Spleen (tissue), 11 donors: Measurements from ENCODE around the gene NCBP3. TPM values are rescaled to one million over a fixed set of nuclear protein-coding genes. Genes with fewer than 3 reads are reported as not detected.

Experiments used
- DNase-seq: peaks from one replicate; pipeline ENCODE4 v3.0.0-alpha.2; 2020
- H3K27ac ChIP-seq, 8 donors: fragments of 200-600 bp; sonication (generic) in 7 of 8; 1 replicate in 4 of 8; 2 replicates in 4 of 8; pipeline versions ENCODE4 v1.5.0 to v1.8.0; 2016 to 2021; ENCODE audit warnings: inconsistent platforms in 4 of 8, mild to moderate bottlenecking in 4 of 8, moderate library complexity in 1 of 8
- H3K27me3 ChIP-seq, 7 donors: fragments of 200-600 bp; sonication (generic) in 6 of 7; replicated peaks in 1 of 7; 1 replicate in 4 of 7; 2 replicates in 3 of 7; pipeline versions ENCODE4 v1.5.0 to v1.8.0; 2016 to 2021; ENCODE audit warnings: inconsistent platforms in 3 of 7, mild to moderate bottlenecking in 1 of 7
- H3K36me3 ChIP-seq, 6 donors: fragments of 200-600 bp; sonication (generic) in 5 of 6; 1 replicate in 4 of 6; 2 replicates in 2 of 6; pipeline versions ENCODE4 v1.5.0 to v1.8.0; 2016 to 2021; ENCODE audit warnings: inconsistent platforms in 2 of 6
- H3K4me1 ChIP-seq, 6 donors: fragments of 200-600 bp; sonication (generic) in 5 of 6; 1 replicate in 3 of 6; 2 replicates in 3 of 6; pipeline versions ENCODE4 v1.5.0 to v1.8.0; 2016 to 2021; ENCODE audit warnings: inconsistent platforms in 3 of 6
- H3K4me3 ChIP-seq, 8 donors: fragments of 200-600 bp; sonication (generic) in 7 of 8; 1 replicate in 4 of 8; 2 replicates in 4 of 8; pipeline versions ENCODE4 v1.5.0 to v1.8.0; 2016 to 2021; ENCODE audit warnings: inconsistent platforms in 4 of 8, mild to moderate bottlenecking in 4 of 8, moderate library complexity in 2 of 8
- H3K9me3 ChIP-seq, 8 donors: fragments of 200-600 bp; sonication (generic) in 7 of 8; 1 replicate in 4 of 8; 2 replicates in 4 of 8; pipeline versions ENCODE4 v1.5.0 to v1.8.0; 2016 to 2021; ENCODE audit warnings: inconsistent platforms in 4 of 8
- POLR2A ChIP-seq, 3 donors: fragments of 450-650 bp; IDR thresholded peaks; one replicate each; pipeline ENCODE4 v1.5.1; 2017; ENCODE audit warnings: antibody characterized with exemption in 3 of 3, mild to moderate bottlenecking in 1 of 3
- POLR2AphosphoS5 ChIP-seq, 3 donors: sonication (generic); formaldehyde crosslinking; IDR thresholded peaks; one replicate each; pipeline ENCODE4 v1.5.1; 2017; ENCODE audit warnings: antibody characterized with exemption in 3 of 3
- WGBS, 5 donors: extraction: QIAGEN DNeasy Blood & Tissue Kit in 3 of 5; methylation state at CpG; one replicate each; pipeline versions ENCODE4 v1.1.5 to v1.1.7; 2013 to 2018; 5-methylcytosine and 5-hydroxymethylcytosine counted together
- intact Hi-C: fragments of 100-400 bp; cut with DNase I; formaldehyde crosslinking; loops from one replicate; pipeline ENCODE4 v1.15.0; 2023; ENCODE audit warnings: low total_unique reads
- polyA plus RNA-seq, 3 donors: library from polyadenylated mRNA; stranded (reverse); fragments of 200-250 nt; gene quantifications; one replicate each; pipeline ENCODE4 v1.2.1, GENCODE V29; 2013
- total RNA-seq, 7 donors: library from RNA; depleted of rRNA in 3 of 7; stranded (reverse); fragments of >200 nt in 3 of 7; fragmentation: NEBNext Ultra II Directional in 4 of 7; extraction: Animal tissue kit (Norgen Biotek cat#: 25700) in 4 of 7; gene quantifications; one replicate each; pipeline versions ENCODE4 v1.1.0 to v1.2.1, GENCODE V29; 2016 to 2021
- TF ChIP-seq, protein P1 (sequence below), 11 experiments: fragments of 200-600 bp in 7 of 11; fragments of 450-650 bp in 4 of 11; sonication (generic) in 4 of 11; IDR thresholded peaks in 8 of 11; conservative IDR thresholded peaks in 3 of 11; 1 replicate in 7 of 11; 2 replicates in 4 of 11; pipeline versions ENCODE4 v1.4.0 to v1.8.0; 2016 to 2021; ENCODE audit warnings: antibody characterized with exemption in 11 of 11, inconsistent platforms in 4 of 11, mild to moderate bottlenecking in 1 of 11
- donor health status: healthy with polysubstance abuse.
- donor health status: DM: no; HTN: no; CAD: no; lungs with moderate emphysema.
- donor health status: DM: no; HTN: no; CAD: no.
- donor health status: Bipolar disorder and iron deficiency.
- donor health status: healthy.
- donor health status: DM: no; HTN: no; CAD: no.
- donor health status: DM: yes; HTN: yes; CAD: no.

The NCBP3 gene
- total and polyA plus RNA-seq, 10 donors = 13.0 to 43.9 (median 32.6) TPM

DNA sequence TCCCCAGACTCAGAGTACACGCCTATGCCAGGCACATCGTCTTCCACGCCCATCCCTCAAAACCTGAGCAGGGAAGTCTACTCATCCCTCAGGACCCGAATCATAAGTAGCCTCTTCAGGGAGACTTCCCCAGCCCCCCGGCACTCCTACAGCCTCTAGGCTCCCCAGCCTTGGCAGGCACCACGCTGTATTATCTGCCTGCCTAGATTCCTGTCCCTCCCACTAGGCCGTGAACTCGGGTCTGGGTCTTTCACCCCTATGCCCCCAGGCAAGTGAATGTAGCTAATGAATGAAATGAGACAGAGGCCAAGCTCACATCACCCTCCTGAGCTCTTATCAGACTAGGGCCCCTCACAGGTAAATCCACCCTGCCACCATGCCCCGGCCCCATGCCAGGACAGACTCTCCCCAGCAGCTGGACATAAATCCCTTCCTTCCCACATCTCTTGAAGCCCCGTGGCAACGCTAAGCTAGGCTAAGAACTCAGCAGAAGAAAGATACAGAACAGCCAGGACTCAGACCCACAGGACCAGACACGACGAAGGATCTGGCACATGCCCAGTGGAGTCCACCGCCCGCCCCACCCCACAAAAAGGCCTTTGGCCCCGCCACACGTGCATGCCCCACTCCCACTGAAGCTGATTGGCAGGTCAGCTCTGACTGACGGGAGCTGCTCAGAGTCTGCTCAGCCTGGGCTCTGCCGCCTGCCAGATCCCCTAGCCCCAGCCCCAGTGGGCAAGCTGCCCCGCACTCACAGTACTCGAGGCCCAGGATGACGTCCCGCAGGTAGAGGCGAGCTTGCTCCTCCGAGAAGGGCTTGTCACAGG, 33.8 kb upstream of the NCBP3 start:
- Histone ChIP-seq H3K4me3 (no peak overlapping the region), H3K27ac (no peak overlapping the region), H3K9me3 (no peaks in the 10 kb centered on the region), H3K27me3 (no peaks in the 10 kb centered on the region), H3K4me1 (no peaks in the 10 kb centered on the region), H3K36me3 (peaks cover 0 to 91% (median 5%) of the 10 kb centered on the region in 6 donors)
- no peak for TF ChIP-seq POLR2A (IDR thresholded peaks at IDR 0.05)
- TF ChIP-seq, protein P1, sequence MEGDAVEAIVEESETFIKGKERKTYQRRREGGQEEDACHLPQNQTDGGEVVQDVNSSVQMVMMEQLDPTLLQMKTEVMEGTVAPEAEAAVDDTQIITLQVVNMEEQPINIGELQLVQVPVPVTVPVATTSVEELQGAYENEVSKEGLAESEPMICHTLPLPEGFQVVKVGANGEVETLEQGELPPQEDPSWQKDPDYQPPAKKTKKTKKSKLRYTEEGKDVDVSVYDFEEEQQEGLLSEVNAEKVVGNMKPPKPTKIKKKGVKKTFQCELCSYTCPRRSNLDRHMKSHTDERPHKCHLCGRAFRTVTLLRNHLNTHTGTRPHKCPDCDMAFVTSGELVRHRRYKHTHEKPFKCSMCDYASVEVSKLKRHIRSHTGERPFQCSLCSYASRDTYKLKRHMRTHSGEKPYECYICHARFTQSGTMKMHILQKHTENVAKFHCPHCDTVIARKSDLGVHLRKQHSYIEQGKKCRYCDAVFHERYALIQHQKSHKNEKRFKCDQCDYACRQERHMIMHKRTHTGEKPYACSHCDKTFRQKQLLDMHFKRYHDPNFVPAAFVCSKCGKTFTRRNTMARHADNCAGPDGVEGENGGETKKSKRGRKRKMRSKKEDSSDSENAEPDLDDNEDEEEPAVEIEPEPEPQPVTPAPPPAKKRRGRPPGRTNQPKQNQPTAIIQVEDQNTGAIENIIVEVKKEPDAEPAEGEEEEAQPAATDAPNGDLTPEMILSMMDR (IDR thresholded peaks at IDR 0.05 in 8 of 11, conservative IDR thresholded peaks at IDR 0.05 in 3 of 11) = no peak
- TF ChIP-seq POLR2AphosphoS5 (IDR thresholded peaks at IDR 0.05) = no peak
- no peak for DNase-seq
- intact Hi-C loops = no loop called here
- WGBS, 5 donors = 84 to 92% (median 90%) methylated on average over 22 to 25 of the region's 25 CpGs

DNA sequence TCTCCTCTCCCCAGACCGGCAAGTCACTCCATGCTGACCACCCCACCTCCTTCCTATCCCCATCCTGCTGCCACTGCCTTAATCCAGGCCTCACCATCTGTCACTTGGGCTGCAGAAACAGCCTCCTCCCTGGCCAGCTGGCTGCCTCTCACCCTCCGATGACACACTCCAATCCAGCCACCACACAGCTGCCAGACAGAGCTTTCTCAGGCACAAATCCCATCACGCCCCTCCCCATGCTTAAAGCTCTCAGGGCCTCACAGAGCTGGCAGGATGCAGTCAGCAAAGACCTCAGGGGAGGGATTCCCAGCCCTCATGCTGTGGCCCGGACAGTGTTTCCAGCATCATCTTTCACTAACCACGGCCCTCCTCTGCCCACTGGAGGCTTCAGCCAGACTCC, 33.1 kb upstream of the NCBP3 start:
- TF ChIP-seq POLR2A (IDR thresholded peaks at IDR 0.05) (no peak), POLR2AphosphoS5 (IDR thresholded peaks at IDR 0.05) (no peak)
- TF ChIP-seq, protein P1 (IDR thresholded peaks at IDR 0.05 in 8 of 11, conservative IDR thresholded peaks at IDR 0.05 in 3 of 11) = no peak

DNA sequence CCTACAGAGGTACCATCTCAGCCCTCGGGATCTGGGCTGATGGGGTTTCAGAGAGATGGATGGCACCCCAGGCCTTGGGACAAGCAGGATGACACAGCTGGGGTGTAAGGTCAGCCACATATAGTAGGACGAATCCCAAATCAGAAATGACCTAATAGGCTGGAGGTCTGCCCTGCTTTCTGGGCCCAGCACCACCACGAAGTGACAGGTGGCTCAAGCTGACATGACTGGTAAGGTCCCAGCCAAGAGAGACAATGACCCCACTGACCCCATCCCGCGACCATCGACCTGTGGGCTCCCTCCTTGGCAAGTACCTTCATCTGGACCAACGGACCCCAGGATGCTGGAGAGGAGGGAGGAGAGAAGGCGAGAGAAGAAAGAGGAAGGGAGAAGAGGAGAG, 31.2 kb upstream of the NCBP3 start:
- Histone ChIP-seq H3K4me3 (no peak overlapping the region), H3K27ac (no peak overlapping the region), H3K36me3 (peaks cover 0 to 90% (median 8%) of the 10 kb centered on the region in 6 donors), H3K27me3 (no peaks in the 10 kb centered on the region), H3K4me1 (no peaks in the 10 kb centered on the region), H3K9me3 (no peaks in the 10 kb centered on the region)
- intact Hi-C loops = no loop called here
- no peak for DNase-seq
- TF ChIP-seq POLR2A (IDR thresholded peaks at IDR 0.05) (no peak), POLR2AphosphoS5 (IDR thresholded peaks at IDR 0.05) (no peak)
- TF ChIP-seq, protein P1 (IDR thresholded peaks at IDR 0.05 in 8 of 11, conservative IDR thresholded peaks at IDR 0.05 in 3 of 11) = no peak
- 78 to 96% (median 80%) methylated on average over 7 to 8 of the region's 8 CpGs for WGBS, 5 donors

More for the DNA sequence above, 33.1 kb upstream of the NCBP3 start:
- Histone ChIP-seq H3K9me3 (no peaks in the 10 kb centered on the region), H3K4me1 (no peaks in the 10 kb centered on the region), H3K4me3 (no peak overlapping the region), H3K27ac (no peak overlapping the region), H3K36me3 (peaks cover 0 to 90% (median 5%) of the 10 kb centered on the region in 6 donors), H3K27me3 (no peaks in the 10 kb centered on the region)
- intact Hi-C loops = no loop called here
- DNase-seq = no peak
- 66 to 94% (median 83%) methylated on average over 5 of the region's 5 CpGs for WGBS, 5 donors

DNA sequence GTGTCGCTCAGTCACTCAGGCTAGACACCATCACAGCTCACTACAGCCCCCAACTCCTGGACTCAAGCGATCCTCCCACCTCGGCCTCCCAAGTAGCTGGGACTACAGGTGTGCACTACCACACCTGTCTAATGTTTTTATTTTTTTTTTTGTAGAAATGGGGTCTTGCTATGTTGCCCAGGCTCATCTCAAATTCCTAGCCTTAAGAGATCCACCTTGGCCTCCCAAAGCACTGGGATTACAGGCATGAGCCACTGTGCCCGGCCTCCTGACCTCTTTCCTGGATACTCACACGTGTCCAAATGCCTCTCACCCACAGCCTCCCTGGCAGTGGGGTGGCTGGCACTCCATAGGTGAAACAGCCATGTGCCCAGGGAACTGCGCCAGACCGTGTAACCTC, 29.3 kb upstream of the NCBP3 start:
- intact Hi-C loops = no loop called here
- no peak for DNase-seq
- Histone ChIP-seq H3K9me3 (no peaks in the 10 kb centered on the region), H3K4me1 (peaks cover 0 to 15% (median 8%) of the 10 kb centered on the region in 6 donors), H3K27ac (no peak overlapping the region), H3K4me3 (no peak overlapping the region), H3K36me3 (peaks cover 0 to 88% (median 9%) of the 10 kb centered on the region in 6 donors), H3K27me3 (no peaks in the 10 kb centered on the region)
- no peak for TF ChIP-seq POLR2A (IDR thresholded peaks at IDR 0.05)
- TF ChIP-seq POLR2AphosphoS5 (IDR thresholded peaks at IDR 0.05) = no peak
- TF ChIP-seq, protein P1 (IDR thresholded peaks at IDR 0.05 in 8 of 11, conservative IDR thresholded peaks at IDR 0.05 in 3 of 11) = no peak
- WGBS, 5 donors = 89 to 97% (median 93%) methylated on average over 7 of the region's 7 CpGs
